HG03521 (cell line): Measurements from ENCODE around the gene FES.
"Not testable (repeated sequence)": the region's sequence is repeated elsewhere in the genome, so short reads cannot be mapped to it uniquely, and the experiment has no call there.

ENCODE experiments used
- ATAC-seq: cut with Tn5 transposase; IDR thresholded peaks from one replicate; pipeline ENCODE4 v1.9.1; 2021; ENCODE audit warnings: mild to moderate bottlenecking, moderate library complexity; ENCODE audit not compliant: unreplicated experiment

The FES gene

GRCh38 chr15:90907838-90908507, 23.7 kb downstream of the FES start:
- ATAC-seq: no peak

GRCh38 chr15:90909449-90909848, 25.1 kb downstream of the FES start:
- not testable (repeated sequence) for ATAC-seq

- no peak for ATAC-seq
Measured at GRCh38 chr15:90909976-90910375, 25.7 kb downstream of the FES start.

GRCh38 chr15:90910441-90911301, 26.4 kb downstream of the FES start:
- ATAC-seq: no peak

GRCh38 chr15:90911302-90911623, 27.0 kb downstream of the FES start:
- no peak for ATAC-seq

GRCh38 chr15:90911906-90912769, 27.8 kb downstream of the FES start:
- ATAC-seq: no peak

GRCh38 chr15:90912770-90913075, 28.4 kb downstream of the FES start:
- no peak for ATAC-seq

- no peak for ATAC-seq
Measured at GRCh38 chr15:90913398-90913944, 29.2 kb downstream of the FES start.

- ATAC-seq: no peak
Measured at GRCh38 chr15:90914305-90915080, 30.2 kb downstream of the FES start.

- ATAC-seq: no peak
Measured at GRCh38 chr15:90915216-90915807, 31.0 kb downstream of the FES start.

- no peak for ATAC-seq
Measured at GRCh38 chr15:90915808-90916440, 31.6 kb downstream of the FES start.

- ATAC-seq: no peak
Measured at GRCh38 chr15:90916461-90916860, 32.2 kb downstream of the FES start.

GRCh38 chr15:90917569-90917968, 33.3 kb downstream of the FES start:
- ATAC-seq: no peak

- ATAC-seq: no peak
Measured at GRCh38 chr15:90918034-90918788, 33.9 kb downstream of the FES start.

GRCh38 chr15:90918835-90919234, 34.5 kb downstream of the FES start:
- no peak for ATAC-seq

GRCh38 chr15:90921887-90922286, 37.6 kb downstream of the FES start:
- no peak for ATAC-seq

- peak; percentile 85 for ATAC-seq
Measured at GRCh38 chr15:90922712-90923322, 38.5 kb downstream of the FES start.

- ATAC-seq: peak; percentile 55
Measured at GRCh38 chr15:90924375-90924774, 40.1 kb downstream of the FES start.

- ATAC-seq: not testable (repeated sequence)
Measured at GRCh38 chr15:90926766-90927165, 42.5 kb downstream of the FES start.
